ENCODE results near the gene AACS.

AACS gene

DNA sequence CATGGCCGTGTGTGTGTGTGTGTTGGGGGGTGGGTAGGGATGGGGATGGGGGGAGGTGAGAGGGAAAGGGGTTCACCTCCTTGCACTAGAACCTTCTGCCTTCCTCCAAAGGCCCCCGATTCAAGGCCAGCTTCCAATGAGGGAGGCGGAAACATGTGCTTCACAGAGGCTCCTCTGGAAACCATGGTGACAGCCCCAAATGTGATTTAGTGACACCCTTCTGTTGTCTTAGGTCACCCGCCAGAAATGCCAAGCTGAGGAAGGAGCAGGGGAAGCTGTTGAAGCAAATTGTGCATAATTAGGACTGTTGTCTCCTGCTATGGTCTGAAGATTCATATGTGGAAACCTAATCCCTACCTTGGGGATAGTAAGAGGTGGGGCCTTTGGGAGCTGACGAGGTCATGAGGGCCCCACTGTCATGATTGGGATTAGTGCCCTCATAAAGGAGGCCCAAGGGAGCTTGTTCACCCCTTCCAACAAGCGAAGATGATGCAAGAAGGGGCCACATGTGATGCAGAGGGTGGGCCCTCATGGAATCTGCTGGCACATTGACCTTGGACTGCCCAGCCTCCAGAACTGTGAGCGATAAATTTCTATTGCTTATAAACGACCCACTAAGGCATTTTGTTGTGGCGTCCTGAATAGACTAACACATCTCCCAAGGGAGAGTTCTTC lies 95.2 kb downstream of the AACS start:
- no peaks in the 10 kb centered on the region for H3K4me1 Mint-ChIP-seq (ENCODE audit: low read depth)
- no peaks in the 10 kb centered on the region for H3K27me3 Mint-ChIP-seq
- H3K4me3 Mint-ChIP-seq, result no peak overlapping the region
- H3K27ac Mint-ChIP-seq, result no peak overlapping the region
- H3K36me3 Mint-ChIP-seq, result no peaks in the 10 kb centered on the region
- H3K9me3 Mint-ChIP-seq (ENCODE audit: low read depth), result peaks cover 3% of the 10 kb centered on the region

- peaks cover 3% of the 10 kb centered on the region for H3K9me3 Mint-ChIP-seq (ENCODE audit: low read depth)
- H3K27ac Mint-ChIP-seq, result no peak overlapping the region
- H3K4me3 Mint-ChIP-seq, result no peak overlapping the region
- no peaks in the 10 kb centered on the region for H3K36me3 Mint-ChIP-seq
- no peaks in the 10 kb centered on the region for H3K4me1 Mint-ChIP-seq (ENCODE audit: low read depth)
- no peaks in the 10 kb centered on the region for H3K27me3 Mint-ChIP-seq
These were observed 96.4 kb downstream of the AACS start for GRCh38 chr12:125161712-125162022.

- Mint-ChIP-seq H3K27me3 (peaks cover 1% of the 10 kb centered on the region), H3K27ac (no peak overlapping the region), H3K4me1 (ENCODE audit: low read depth) (no peaks in the 10 kb centered on the region), H3K9me3 (ENCODE audit: low read depth) (peaks cover 2% of the 10 kb centered on the region), H3K36me3 (no peaks in the 10 kb centered on the region), H3K4me3 (no peak overlapping the region)
These were observed 97.3 kb downstream of the AACS start for GRCh38 chr12:125162489-125163028.

- no peaks in the 10 kb centered on the region for H3K36me3 Mint-ChIP-seq
- peaks cover 3% of the 10 kb centered on the region for H3K27me3 Mint-ChIP-seq
- H3K27ac Mint-ChIP-seq, result no peak overlapping the region
- no peaks in the 10 kb centered on the region for H3K9me3 Mint-ChIP-seq (ENCODE audit: low read depth)
- H3K4me3 Mint-ChIP-seq, result no peak overlapping the region
- H3K4me1 Mint-ChIP-seq (ENCODE audit: low read depth), result no peaks in the 10 kb centered on the region
These were observed 97.9 kb downstream of the AACS start for GRCh38 chr12:125163148-125163547.

GRCh38 chr12:125164541-125164940 lies 99.3 kb downstream of the AACS start:
- H3K27ac Mint-ChIP-seq, result no peak overlapping the region
- no peaks in the 10 kb centered on the region for H3K36me3 Mint-ChIP-seq

GRCh38 chr12:125166041-125166440 lies 100.8 kb downstream of the AACS start:
- Mint-ChIP-seq H3K27me3 (peaks cover 6% of the 10 kb centered on the region), H3K9me3 (ENCODE audit: low read depth) (no peaks in the 10 kb centered on the region), H3K4me1 (ENCODE audit: low read depth) (no peaks in the 10 kb centered on the region), H3K36me3 (no peaks in the 10 kb centered on the region), H3K4me3 (no peak overlapping the region), H3K27ac (no peak overlapping the region)

More at GRCh38 chr12:125164541-125164940, 99.3 kb downstream of the AACS start:
- Mint-ChIP-seq H3K4me3 (no peak overlapping the region), H3K4me1 (ENCODE audit: low read depth) (no peaks in the 10 kb centered on the region), H3K27me3 (peaks cover 3% of the 10 kb centered on the region), H3K9me3 (ENCODE audit: low read depth) (no peaks in the 10 kb centered on the region)

- Mint-ChIP-seq H3K27ac (no peak overlapping the region), H3K9me3 (ENCODE audit: low read depth) (no peaks in the 10 kb centered on the region), H3K36me3 (no peaks in the 10 kb centered on the region), H3K4me1 (ENCODE audit: low read depth) (no peaks in the 10 kb centered on the region), H3K4me3 (no peak overlapping the region), H3K27me3 (peaks cover 6% of the 10 kb centered on the region)
These were observed 102.4 kb downstream of the AACS start for GRCh38 chr12:125167658-125168057.

DNA sequence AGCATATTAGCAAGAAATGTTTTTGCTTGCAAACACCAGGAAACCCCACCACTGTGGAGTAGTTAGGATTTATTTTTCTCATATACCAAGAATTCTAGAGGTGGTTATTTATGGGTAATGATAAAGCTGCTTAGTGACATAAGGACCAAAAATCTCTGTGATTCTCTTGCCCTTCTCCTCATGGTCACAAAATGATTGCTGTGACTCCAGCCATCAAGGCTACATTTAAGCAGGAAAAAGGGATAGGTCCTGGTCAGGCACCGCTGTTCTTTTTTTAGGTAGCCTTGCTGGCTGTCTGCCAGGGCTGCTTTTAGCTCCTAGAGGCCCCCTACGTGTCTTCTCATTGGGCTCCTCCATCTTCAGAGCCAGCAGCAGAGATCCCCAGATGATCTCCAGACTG lies 104.2 kb downstream of the AACS start:
- Mint-ChIP-seq H3K4me3 (no peak overlapping the region), H3K27me3 (peaks cover 6% of the 10 kb centered on the region), H3K36me3 (no peaks in the 10 kb centered on the region), H3K4me1 (ENCODE audit: low read depth) (no peaks in the 10 kb centered on the region), H3K27ac (no peak overlapping the region), H3K9me3 (ENCODE audit: low read depth) (no peaks in the 10 kb centered on the region)

DNA sequence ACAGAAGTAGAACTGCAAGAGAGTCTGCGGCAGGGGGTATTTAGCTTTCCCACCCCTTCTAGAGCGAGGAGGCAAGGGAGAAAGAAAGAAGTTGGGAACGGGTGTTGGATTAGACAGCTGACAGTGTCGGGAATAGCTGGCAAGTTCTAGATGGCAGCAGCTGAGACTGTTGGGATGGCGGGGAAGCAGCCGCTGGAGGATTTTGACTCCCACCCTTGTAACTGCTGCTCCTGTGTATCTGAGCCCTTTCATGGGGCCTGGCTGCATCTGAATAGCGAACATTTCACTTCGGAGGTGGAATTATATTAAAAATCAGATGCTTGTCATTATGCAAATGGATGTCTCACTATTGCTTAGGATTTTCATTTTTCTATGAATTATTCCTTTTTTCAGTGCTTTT lies 104.6 kb downstream of the AACS start:
- no peaks in the 10 kb centered on the region for H3K9me3 Mint-ChIP-seq (ENCODE audit: low read depth)
- H3K4me1 Mint-ChIP-seq (ENCODE audit: low read depth), result no peaks in the 10 kb centered on the region
- H3K27me3 Mint-ChIP-seq, result peaks cover 6% of the 10 kb centered on the region
- H3K36me3 Mint-ChIP-seq, result no peaks in the 10 kb centered on the region
- H3K4me3 Mint-ChIP-seq, result no peak overlapping the region
- no peak overlapping the region for H3K27ac Mint-ChIP-seq

- H3K4me3 Mint-ChIP-seq, result no peak overlapping the region
- no peaks in the 10 kb centered on the region for H3K36me3 Mint-ChIP-seq
- no peaks in the 10 kb centered on the region for H3K9me3 Mint-ChIP-seq (ENCODE audit: low read depth)
- peaks cover 9% of the 10 kb centered on the region for H3K27me3 Mint-ChIP-seq
- H3K27ac Mint-ChIP-seq, result no peak overlapping the region
- no peaks in the 10 kb centered on the region for H3K4me1 Mint-ChIP-seq (ENCODE audit: low read depth)
These were observed 106.0 kb downstream of the AACS start for GRCh38 chr12:125171267-125171666.

DNA sequence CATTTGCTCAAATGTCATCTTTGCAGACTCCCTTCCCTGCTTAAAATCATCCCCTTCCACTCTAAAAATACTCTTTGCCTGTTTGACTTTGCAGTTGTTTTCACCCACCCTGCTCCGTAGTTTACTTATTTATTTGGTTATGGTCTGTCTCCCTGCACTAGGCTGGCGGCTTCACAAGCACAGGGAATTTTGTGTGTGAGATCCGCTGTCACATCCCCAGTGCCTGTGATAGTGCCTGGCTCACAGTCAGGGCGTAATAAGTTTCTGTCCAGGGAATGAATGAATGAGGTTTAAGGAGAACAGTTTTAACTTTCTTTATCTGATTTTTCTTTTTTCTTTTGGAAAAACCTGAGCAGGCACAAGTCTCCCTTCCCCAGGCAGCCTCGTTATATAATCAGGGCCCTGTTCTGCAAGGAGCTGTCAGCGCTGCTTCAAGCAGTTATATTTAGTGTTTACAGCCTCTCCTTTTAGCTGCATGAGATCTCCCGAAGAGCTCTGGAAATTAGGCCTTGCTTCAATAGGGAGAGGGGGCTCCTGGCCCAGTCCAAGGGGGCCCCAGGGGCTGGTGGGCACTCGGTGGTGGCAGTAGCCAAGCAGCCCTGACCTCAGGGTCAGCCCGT lies 107.1 kb downstream of the AACS start:
- H3K36me3 Mint-ChIP-seq, result no peaks in the 10 kb centered on the region
- H3K27ac Mint-ChIP-seq, result no peak overlapping the region
- H3K27me3 Mint-ChIP-seq, result peaks cover 9% of the 10 kb centered on the region
- no peaks in the 10 kb centered on the region for H3K4me1 Mint-ChIP-seq (ENCODE audit: low read depth)
- H3K9me3 Mint-ChIP-seq (ENCODE audit: low read depth), result no peaks in the 10 kb centered on the region
- H3K4me3 Mint-ChIP-seq, result no peak overlapping the region

- H3K9me3 Mint-ChIP-seq (ENCODE audit: low read depth), result no peaks in the 10 kb centered on the region
- H3K36me3 Mint-ChIP-seq, result no peaks in the 10 kb centered on the region
- H3K4me3 Mint-ChIP-seq, result no peak overlapping the region
- H3K27ac Mint-ChIP-seq, result no peak overlapping the region
- peaks cover 12% of the 10 kb centered on the region for H3K27me3 Mint-ChIP-seq
- no peaks in the 10 kb centered on the region for H3K4me1 Mint-ChIP-seq (ENCODE audit: low read depth)
These were observed 110.3 kb downstream of the AACS start for GRCh38 chr12:125175576-125175975.

DNA sequence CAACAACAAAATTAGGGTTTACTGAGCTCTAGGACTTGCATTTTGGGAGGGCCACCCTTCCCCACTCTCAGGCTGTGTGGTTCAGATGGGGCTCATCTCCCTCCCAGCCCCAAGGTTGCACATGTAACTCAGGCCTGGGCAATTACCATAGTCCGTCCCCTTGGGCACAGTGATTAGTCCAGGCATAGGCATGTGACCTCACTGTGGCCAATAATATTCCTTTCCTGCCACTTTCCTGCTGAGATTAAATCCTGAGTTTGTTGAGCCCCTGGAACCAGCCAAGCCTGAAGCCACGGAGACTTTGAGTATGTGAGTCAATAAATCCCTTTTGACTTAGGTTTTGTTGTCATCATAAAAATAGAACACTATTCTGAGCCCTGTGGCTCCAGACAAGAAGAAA lies 113.0 kb downstream of the AACS start:
- H3K36me3 Mint-ChIP-seq, result no peaks in the 10 kb centered on the region
- H3K4me1 Mint-ChIP-seq (ENCODE audit: low read depth), result peaks cover 1% of the 10 kb centered on the region
- no peak overlapping the region for H3K4me3 Mint-ChIP-seq
- H3K9me3 Mint-ChIP-seq (ENCODE audit: low read depth), result no peaks in the 10 kb centered on the region
- H3K27me3 Mint-ChIP-seq, result peaks cover 24% of the 10 kb centered on the region
- H3K27ac Mint-ChIP-seq, result no peak overlapping the region

- Mint-ChIP-seq H3K36me3 (no peaks in the 10 kb centered on the region), H3K27me3 (peaks cover 33% of the 10 kb centered on the region), H3K27ac (no peak overlapping the region), H3K9me3 (ENCODE audit: low read depth) (no peaks in the 10 kb centered on the region), H3K4me1 (ENCODE audit: low read depth) (peaks cover 5% of the 10 kb centered on the region), H3K4me3 (no peak overlapping the region)
These were observed 114.9 kb downstream of the AACS start for GRCh38 chr12:125180144-125180543.

GRCh38 chr12:125181107-125181506 lies 115.9 kb downstream of the AACS start:
- no peak overlapping the region for H3K27ac Mint-ChIP-seq
- no peaks in the 10 kb centered on the region for H3K36me3 Mint-ChIP-seq
- H3K9me3 Mint-ChIP-seq (ENCODE audit: low read depth), result no peaks in the 10 kb centered on the region
- peaks cover 7% of the 10 kb centered on the region for H3K4me1 Mint-ChIP-seq (ENCODE audit: low read depth)
- no peak overlapping the region for H3K4me3 Mint-ChIP-seq
- peaks cover 35% of the 10 kb centered on the region for H3K27me3 Mint-ChIP-seq

All from activated naive CD8-positive, alpha-beta T cell (primary cell).